HG02763 (cell line): ENCODE measurements around the gene MYO5B.

Experiments used
- ATAC-seq: cut with Tn5 transposase; IDR thresholded peaks from one replicate; pipeline ENCODE4 v1.9.1; 2021; ENCODE audit warnings: mild to moderate bottlenecking, moderate library complexity; ENCODE audit not compliant: unreplicated experiment

MYO5B gene

GRCh38 chr18:50030146-50030545, 164.8 kb downstream of the MYO5B start:
- ATAC-seq: no peak

- no peak for ATAC-seq
Observed at GRCh38 chr18:50027996-50028395, 167.0 kb downstream of the MYO5B start.

GRCh38 chr18:50024466-50024865, 170.5 kb downstream of the MYO5B start:
- ATAC-seq: no peak

- ATAC-seq: no peak
Observed at GRCh38 chr18:50022985-50023384, 172.0 kb downstream of the MYO5B start.

- no peak for ATAC-seq
Observed at GRCh38 chr18:50014606-50015005, 180.3 kb downstream of the MYO5B start.

- no peak for ATAC-seq
Observed at GRCh38 chr18:50013363-50014138, 181.4 kb downstream of the MYO5B start.

GRCh38 chr18:50011813-50012435, 183.0 kb downstream of the MYO5B start:
- ATAC-seq: no peak

- peak; percentile 87 for ATAC-seq
Observed at GRCh38 chr18:50009773-50010335, 185.1 kb downstream of the MYO5B start.

- ATAC-seq: no peak
Observed at GRCh38 chr18:50008306-50008705, 186.6 kb downstream of the MYO5B start.

GRCh38 chr18:50006470-50007046, 188.4 kb downstream of the MYO5B start:
- no peak for ATAC-seq

- no peak for ATAC-seq
Observed at GRCh38 chr18:50004013-50004412, 190.9 kb downstream of the MYO5B start.

- ATAC-seq: no peak
Observed at GRCh38 chr18:50002781-50003180, 192.2 kb downstream of the MYO5B start.

GRCh38 chr18:50000227-50000626, 194.7 kb downstream of the MYO5B start:
- ATAC-seq: no peak

- ATAC-seq: no peak
Observed at GRCh38 chr18:49999128-49999527, 195.8 kb downstream of the MYO5B start.

GRCh38 chr18:49997558-49997957, 197.4 kb downstream of the MYO5B start:
- no peak for ATAC-seq

GRCh38 chr18:49994410-49994809, 200.5 kb downstream of the MYO5B start:
- no peak for ATAC-seq

- no peak for ATAC-seq
Observed at GRCh38 chr18:49993299-49993698, 201.6 kb downstream of the MYO5B start.

- no peak for ATAC-seq
Observed at GRCh38 chr18:49988733-49989132, 206.2 kb downstream of the MYO5B start.

- no peak for ATAC-seq
Observed at GRCh38 chr18:49988101-49988500, 206.8 kb downstream of the MYO5B start.

GRCh38 chr18:49985236-49985635, 209.7 kb downstream of the MYO5B start:
- no peak for ATAC-seq

GRCh38 chr18:49980896-49981295, 214.1 kb downstream of the MYO5B start:
- ATAC-seq: no peak
